Measurements from ENCODE around the gene SNRNP27.

GRCh38 chr2:69926849-69927515 is 33.2 kb downstream of the SNRNP27 start:
- TF ChIP-seq YY1 (IDR thresholded peaks at IDR 0.05; ENCODE audit: insufficient read depth, insufficient read length), result no peak
- no peak for TF ChIP-seq ZNF274 (IDR thresholded peaks at IDR 0.05; ENCODE audit: low read depth, low read length)
